ENCODE results near the gene FCF1. TPM values are rescaled to one million over a fixed set of nuclear protein-coding genes. Genes with fewer than 3 reads are reported as not detected.
"Not testable (repeated sequence)": the region's sequence is repeated elsewhere in the genome, so short reads cannot be mapped to it uniquely, and the experiment has no call there.

Gene FCF1
- total RNA-seq, 4 donors from 2014 or later = 19.1 to 26.7 (median 23.2) TPM

- WGBS = 58% methylated on average over 1 of the region's 1 CpG
- intact Hi-C loops (cut with DNase I) = no loop called here
- Histone ChIP-seq H3K36me3 (no peaks in the 10 kb centered on the region), H3K4me1 (no peaks in the 10 kb centered on the region), H3K4me3 (no peak overlapping the region), H3K27me3 (no peaks in the 10 kb centered on the region), H3K27ac (replicated peaks in 1 of 4) (no peak overlapping the region), H3K9me3 (peaks cover 0 to 4% (median 0%) of the 10 kb centered on the region in 4 donors)
- TF ChIP-seq CTCF (IDR thresholded peaks at IDR 0.05) (no peak), POLR2A (IDR thresholded peaks at IDR 0.05; ENCODE audit: low read depth) (no peak), EP300 (IDR thresholded peaks at IDR 0.05) (no peak), POLR2AphosphoS5 (IDR thresholded peaks at IDR 0.05) (no peak)
- DNase-seq (ENCODE audit: extremely low spot score) = no peak
These were observed 43.4 kb downstream of the FCF1 start for GRCh38 chr14:74756326-74756725.

DNA sequence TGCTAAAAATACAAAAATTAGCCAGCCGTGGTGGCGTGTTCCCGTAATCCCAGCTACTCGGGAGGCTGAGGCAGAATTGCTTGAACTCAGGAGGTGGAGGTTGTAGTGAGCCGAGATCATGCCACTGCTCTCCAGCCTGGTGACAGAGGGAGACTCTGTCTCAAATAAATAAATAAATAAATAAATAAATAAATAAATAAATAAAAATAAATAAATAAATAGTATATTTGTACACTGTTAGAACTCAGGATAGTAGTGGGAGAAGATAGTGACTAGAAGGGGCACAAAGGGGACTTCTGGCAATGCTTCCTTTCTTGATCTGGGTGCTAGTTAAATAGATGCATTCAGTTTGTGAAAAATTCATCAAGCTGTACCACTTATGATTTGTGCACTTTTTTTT lies 45.6 kb downstream of the FCF1 start:
- intact Hi-C loops (cut with DNase I); H3K9me3 ChIP-seq; DNase-seq (ENCODE audit: extremely low spot score); H3K27ac ChIP-seq (replicated peaks in 1 of 4); H3K27me3 ChIP-seq; H3K4me1 ChIP-seq; H3K36me3 ChIP-seq; H3K4me3 ChIP-seq: not testable (repeated sequence)
- WGBS = 91% methylated on average over 5 of the region's 5 CpGs

DNA sequence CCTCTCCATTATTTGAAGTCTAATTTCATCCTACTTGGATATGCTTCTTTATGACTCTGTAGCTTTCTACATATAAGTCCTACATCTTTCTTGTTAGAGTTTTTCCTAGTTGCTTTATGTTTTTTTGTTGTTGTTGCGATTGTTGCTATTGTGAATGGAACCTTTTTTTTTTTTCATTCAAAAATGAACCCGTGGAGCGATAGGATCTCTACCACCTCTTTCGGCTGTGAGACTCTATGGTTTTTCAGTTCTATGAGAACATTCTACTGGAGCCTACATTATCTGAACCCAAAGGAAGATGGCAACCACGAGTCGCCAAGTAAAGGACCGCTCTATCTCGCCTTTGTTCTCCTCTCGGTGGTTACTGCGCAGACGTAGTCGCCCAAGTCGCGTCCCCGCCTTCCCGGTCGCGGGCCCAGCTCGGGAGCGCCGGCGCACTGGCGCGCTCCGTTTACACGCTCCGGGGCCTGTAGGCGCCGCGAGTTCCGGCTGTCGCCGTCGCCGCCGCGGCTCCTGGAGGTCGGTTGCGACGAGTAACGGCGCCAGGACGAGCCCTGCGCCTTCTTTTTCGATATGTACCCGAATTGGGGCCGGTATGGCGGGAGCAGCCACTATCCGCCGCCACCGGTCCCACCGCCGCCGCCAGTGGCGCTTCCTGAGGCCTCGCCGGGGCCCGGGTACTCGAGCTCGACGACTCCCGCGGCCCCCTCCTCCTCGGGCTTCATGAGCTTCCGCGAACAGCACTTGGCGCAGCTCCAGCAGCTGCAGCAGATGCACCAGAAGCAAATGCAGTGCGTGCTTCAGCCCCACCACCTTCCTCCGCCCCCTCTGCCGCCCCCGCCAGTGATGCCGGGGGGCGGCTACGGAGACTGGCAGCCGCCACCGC lies 50.2 kb downstream of the FCF1 start, which contains the start of gene YLPM1:
Gene YLPM1 (plus strand): TSS at position 400 of the 886 bp plus-strand sequence. CDS start 174 bp downstream, at position 574.
- 0% methylated on average over 25 of the region's 76 CpGs for WGBS
- Histone ChIP-seq H3K27me3 (no peaks in the 10 kb centered on the region), H3K27ac (replicated peaks in 1 of 4) (peak within 1 kb of the TSS; percentile 86 to 95 (median 90)), H3K4me1 (peaks cover 34 to 51% (median 49%) of the 10 kb centered on the region in 4 donors), H3K9me3 (no peaks in the 10 kb centered on the region), H3K36me3 (no peaks in the 10 kb centered on the region), H3K4me3 (peak within 1 kb of the TSS; percentile 94 to 99 (median 96))
- intact Hi-C loops (cut with DNase I) = no loop called here
- TF ChIP-seq POLR2A (IDR thresholded peaks at IDR 0.05; ENCODE audit: low read depth) (peak; percentile 76), CTCF (IDR thresholded peaks at IDR 0.05) (peak; percentile 52 to 82 (median 76)), EP300 (IDR thresholded peaks at IDR 0.05) (no peak), POLR2AphosphoS5 (IDR thresholded peaks at IDR 0.05) (peak; percentile 95 to 97)
- DNase-seq (ENCODE audit: extremely low spot score) = peak; percentile 96

GRCh38 chr14:74763803-74764531 lies 51.0 kb downstream of the FCF1 start:
- no peak for TF ChIP-seq POLR2A (IDR thresholded peaks at IDR 0.05; ENCODE audit: low read depth)
- no peak for TF ChIP-seq CTCF (IDR thresholded peaks at IDR 0.05)
- TF ChIP-seq POLR2AphosphoS5 (IDR thresholded peaks at IDR 0.05) = no peak
- TF ChIP-seq EP300 (IDR thresholded peaks at IDR 0.05) = no peak
- DNase-seq (ENCODE audit: extremely low spot score) = no peak
- Histone ChIP-seq H3K27ac (replicated peaks in 1 of 4) (peak overlapping the region; percentile 86 to 95 (median 90)), H3K4me1 (peaks cover 37 to 56% (median 54%) of the 10 kb centered on the region in 4 donors), H3K27me3 (no peaks in the 10 kb centered on the region), H3K9me3 (no peaks in the 10 kb centered on the region), H3K4me3 (peak overlapping the region; percentile 94 to 99 (median 96)), H3K36me3 (no peaks in the 10 kb centered on the region)
- intact Hi-C loops (cut with DNase I) = no loop called here
- 1% methylated on average over 13 of the region's 19 CpGs for WGBS

GRCh38 chr14:74765721-74766120 lies 52.8 kb downstream of the FCF1 start:
- TF ChIP-seq CTCF (IDR thresholded peaks at IDR 0.05) (no peak), POLR2A (IDR thresholded peaks at IDR 0.05; ENCODE audit: low read depth) (no peak)
- no peak overlapping the region for H3K27ac ChIP-seq (replicated peaks in 1 of 4)
- H3K4me3 ChIP-seq = peak overlapping the region; percentile 94 to 99 (median 96)
- no peaks in the 10 kb centered on the region for H3K27me3 ChIP-seq
- no peak for DNase-seq (ENCODE audit: extremely low spot score)
- H3K4me1 ChIP-seq = peaks cover 37 to 61% (median 57%) of the 10 kb centered on the region in 4 donors
- intact Hi-C loops (cut with DNase I) = no loop called here
- no peaks in the 10 kb centered on the region for H3K9me3 ChIP-seq
- H3K36me3 ChIP-seq = no peaks in the 10 kb centered on the region

Measured in esophagus muscularis mucosa (tissue), 4 donors.